WERI-Rb-1 (cell line): Measurements from ENCODE around the gene UGT1A8.

ENCODE experiments used
- DNase-seq: peaks from one replicate; pipeline ENCODE4 v3.0.0-alpha.2; 2020
- H3K27ac ChIP-seq: fragments of 250-450 bp; sonication (Bioruptor Pico); 2 replicates; pipeline ENCODE4 v1.5.1; 2020; ENCODE audit warnings: mild to moderate bottlenecking, moderate library complexity
- H3K27me3 ChIP-seq: fragments of 250-450 bp; sonication (Bioruptor Pico); 2 replicates; pipeline ENCODE4 v1.5.1; 2021; ENCODE audit warnings: mild to moderate bottlenecking, low read depth, moderate library complexity; ENCODE audit not compliant: insufficient read depth, severe bottlenecking
- H3K36me3 ChIP-seq: fragments of 250-450 bp; sonication (Bioruptor Pico); 2 replicates; pipeline ENCODE4 v1.5.1; 2020; ENCODE audit warnings: mild to moderate bottlenecking, moderate library complexity
- H3K4me3 ChIP-seq: 2 replicates; pipeline ENCODE4 v1.5.1; 2011; ENCODE audit warnings: low read depth, mild to moderate bottlenecking, control low read depth, low read length
- H3K9me3 ChIP-seq: fragments of 250-450 bp; sonication (Bioruptor Pico); 2 replicates; pipeline ENCODE4 v1.5.1; 2021; ENCODE audit warnings: mild to moderate bottlenecking, moderate library complexity; ENCODE audit not compliant: severe bottlenecking
- TF ChIP-seq, protein P1 (sequence below): IDR thresholded peaks from 2 replicates; pipeline ENCODE4 v1.5.1; 2011; ENCODE audit warnings: low read depth, mild to moderate bottlenecking, control low read depth, inconsistent platforms, low read length

The UGT1A8 gene

DNA sequence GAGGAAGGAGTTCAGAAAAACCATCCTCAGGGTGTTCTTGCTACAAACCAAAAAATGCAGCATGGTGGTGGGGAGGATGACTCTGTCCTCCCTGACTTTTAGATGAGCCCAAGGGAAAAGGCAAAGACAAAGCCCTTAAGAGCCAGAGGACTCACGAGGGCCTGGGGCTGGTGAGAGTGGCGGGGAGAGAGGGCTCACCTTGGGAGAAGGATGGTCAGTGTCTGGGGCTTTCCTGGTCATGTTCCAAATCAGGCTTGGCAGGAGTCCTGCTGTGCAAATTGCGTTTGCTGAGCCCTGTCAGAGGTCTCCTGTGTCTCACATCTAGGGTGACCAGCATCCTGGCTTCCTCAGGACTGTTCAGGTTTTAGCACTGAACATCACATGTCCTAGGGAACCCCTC, 147.3 kb downstream of the UGT1A8 start:
- Histone ChIP-seq H3K9me3 (no peaks in the 10 kb centered on the region), H3K36me3 (no peaks in the 10 kb centered on the region), H3K4me3 (no peak overlapping the region), H3K27me3 (no peaks in the 10 kb centered on the region), H3K27ac (no peak overlapping the region)
- TF ChIP-seq, protein P1, sequence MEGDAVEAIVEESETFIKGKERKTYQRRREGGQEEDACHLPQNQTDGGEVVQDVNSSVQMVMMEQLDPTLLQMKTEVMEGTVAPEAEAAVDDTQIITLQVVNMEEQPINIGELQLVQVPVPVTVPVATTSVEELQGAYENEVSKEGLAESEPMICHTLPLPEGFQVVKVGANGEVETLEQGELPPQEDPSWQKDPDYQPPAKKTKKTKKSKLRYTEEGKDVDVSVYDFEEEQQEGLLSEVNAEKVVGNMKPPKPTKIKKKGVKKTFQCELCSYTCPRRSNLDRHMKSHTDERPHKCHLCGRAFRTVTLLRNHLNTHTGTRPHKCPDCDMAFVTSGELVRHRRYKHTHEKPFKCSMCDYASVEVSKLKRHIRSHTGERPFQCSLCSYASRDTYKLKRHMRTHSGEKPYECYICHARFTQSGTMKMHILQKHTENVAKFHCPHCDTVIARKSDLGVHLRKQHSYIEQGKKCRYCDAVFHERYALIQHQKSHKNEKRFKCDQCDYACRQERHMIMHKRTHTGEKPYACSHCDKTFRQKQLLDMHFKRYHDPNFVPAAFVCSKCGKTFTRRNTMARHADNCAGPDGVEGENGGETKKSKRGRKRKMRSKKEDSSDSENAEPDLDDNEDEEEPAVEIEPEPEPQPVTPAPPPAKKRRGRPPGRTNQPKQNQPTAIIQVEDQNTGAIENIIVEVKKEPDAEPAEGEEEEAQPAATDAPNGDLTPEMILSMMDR: no peak
- no peak for DNase-seq

DNA sequence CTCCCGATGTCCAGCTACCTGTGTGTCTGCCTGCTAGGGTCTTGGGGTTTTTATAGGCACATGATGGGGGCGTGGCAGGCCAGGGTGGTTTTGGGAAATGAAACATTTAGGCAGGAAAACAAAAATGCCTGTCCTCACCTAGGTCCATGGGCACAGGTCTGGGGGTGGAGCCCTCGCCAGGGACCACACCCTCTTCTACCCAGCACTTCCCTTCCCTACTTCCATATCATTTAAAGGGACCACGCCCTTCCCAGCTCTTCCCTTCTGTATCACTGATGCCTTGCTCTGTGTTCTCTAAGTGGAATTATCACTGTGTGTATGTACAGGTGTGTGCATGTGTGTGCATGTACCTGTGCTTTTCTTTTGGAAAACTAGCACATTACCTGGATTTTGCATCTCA, 149.0 kb downstream of the UGT1A8 start:
- no peak overlapping the region for H3K27ac ChIP-seq
- TF ChIP-seq, protein P1: no peak

DNA sequence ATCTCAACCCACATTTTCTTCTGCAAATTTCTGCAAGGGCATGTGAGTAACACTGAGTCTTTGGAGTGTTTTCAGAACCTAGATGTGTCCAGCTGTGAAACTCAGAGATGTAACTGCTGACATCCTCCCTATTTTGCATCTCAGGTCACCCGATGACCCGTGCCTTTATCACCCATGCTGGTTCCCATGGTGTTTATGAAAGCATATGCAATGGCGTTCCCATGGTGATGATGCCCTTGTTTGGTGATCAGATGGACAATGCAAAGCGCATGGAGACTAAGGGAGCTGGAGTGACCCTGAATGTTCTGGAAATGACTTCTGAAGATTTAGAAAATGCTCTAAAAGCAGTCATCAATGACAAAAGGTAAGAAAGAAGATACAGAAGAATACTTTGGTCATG, 150.6 kb downstream of the UGT1A8 start:
- TF ChIP-seq, protein P1: no peak
- DNase-seq: no peak
- Histone ChIP-seq H3K4me3 (no peak overlapping the region), H3K27ac (no peak overlapping the region), H3K27me3 (no peaks in the 10 kb centered on the region), H3K36me3 (no peaks in the 10 kb centered on the region), H3K9me3 (no peaks in the 10 kb centered on the region)

More for the DNA sequence above, 149.0 kb downstream of the UGT1A8 start:
- Histone ChIP-seq H3K9me3 (no peaks in the 10 kb centered on the region), H3K36me3 (no peaks in the 10 kb centered on the region), H3K4me3 (no peak overlapping the region), H3K27me3 (no peaks in the 10 kb centered on the region)
- DNase-seq: no peak

DNA sequence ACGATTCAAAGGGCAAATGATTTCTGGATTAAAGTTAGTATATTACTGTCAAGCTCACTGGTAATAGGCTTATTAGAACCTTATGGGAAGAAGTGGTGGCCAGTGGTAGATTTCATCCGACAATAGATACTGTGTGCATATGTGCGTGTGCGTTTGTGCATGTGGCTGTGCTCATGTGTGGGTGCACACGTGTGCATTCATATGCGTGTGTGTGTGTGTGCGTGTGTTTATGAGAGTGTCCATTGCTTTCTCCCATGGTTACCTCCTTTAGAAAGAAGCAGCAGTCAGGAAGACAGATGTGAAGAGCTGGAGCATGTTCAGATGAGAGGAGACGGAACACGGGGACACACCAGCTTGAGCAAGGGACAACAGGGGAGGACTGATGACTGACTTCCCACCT, 151.8 kb downstream of the UGT1A8 start:
- TF ChIP-seq, protein P1: no peak
- H3K9me3 ChIP-seq: no peaks in the 10 kb centered on the region
- no peak for DNase-seq
- no peak overlapping the region for H3K27ac ChIP-seq
- no peak overlapping the region for H3K4me3 ChIP-seq
- H3K27me3 ChIP-seq: no peaks in the 10 kb centered on the region
- H3K36me3 ChIP-seq: no peaks in the 10 kb centered on the region

DNA sequence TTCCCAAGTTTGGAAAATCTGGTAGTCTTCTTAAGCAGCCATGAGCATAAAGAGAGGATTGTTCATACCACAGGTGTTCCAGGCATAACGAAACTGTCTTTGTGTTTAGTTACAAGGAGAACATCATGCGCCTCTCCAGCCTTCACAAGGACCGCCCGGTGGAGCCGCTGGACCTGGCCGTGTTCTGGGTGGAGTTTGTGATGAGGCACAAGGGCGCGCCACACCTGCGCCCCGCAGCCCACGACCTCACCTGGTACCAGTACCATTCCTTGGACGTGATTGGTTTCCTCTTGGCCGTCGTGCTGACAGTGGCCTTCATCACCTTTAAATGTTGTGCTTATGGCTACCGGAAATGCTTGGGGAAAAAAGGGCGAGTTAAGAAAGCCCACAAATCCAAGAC, 154.7 kb downstream of the UGT1A8 start:
- TF ChIP-seq, protein P1: no peak
- Histone ChIP-seq H3K27me3 (no peaks in the 10 kb centered on the region), H3K9me3 (peaks cover 2% of the 10 kb centered on the region), H3K4me3 (no peak overlapping the region), H3K27ac (no peak overlapping the region), H3K36me3 (no peaks in the 10 kb centered on the region)
- DNase-seq: no peak

DNA sequence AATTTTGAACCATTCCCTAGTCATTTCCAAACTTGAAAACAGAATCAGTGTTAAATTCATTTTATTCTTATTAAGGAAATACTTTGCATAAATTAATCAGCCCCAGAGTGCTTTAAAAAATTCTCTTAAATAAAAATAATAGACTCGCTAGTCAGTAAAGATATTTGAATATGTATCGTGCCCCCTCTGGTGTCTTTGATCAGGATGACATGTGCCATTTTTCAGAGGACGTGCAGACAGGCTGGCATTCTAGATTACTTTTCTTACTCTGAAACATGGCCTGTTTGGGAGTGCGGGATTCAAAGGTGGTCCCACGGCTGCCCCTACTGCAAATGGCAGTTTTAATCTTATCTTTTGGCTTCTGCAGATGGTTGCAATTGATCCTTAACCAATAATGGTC, 155.2 kb downstream of the UGT1A8 start:
- no peaks in the 10 kb centered on the region for H3K27me3 ChIP-seq
- H3K36me3 ChIP-seq: no peaks in the 10 kb centered on the region
- TF ChIP-seq, protein P1: no peak
- peaks cover 2% of the 10 kb centered on the region for H3K9me3 ChIP-seq
- no peak for DNase-seq
- H3K4me3 ChIP-seq: no peak overlapping the region
- no peak overlapping the region for H3K27ac ChIP-seq
